K562 (cell line): ENCODE measurements around the gene SETD4. TPM values are rescaled to one million over a fixed set of nuclear protein-coding genes. Genes with fewer than 3 reads are reported as not detected.

ENCODE experiments used
- ATAC-seq: fragments of 200-7000 bp; cut with Tn5 transposase; 3 replicates; pipeline ENCODE4 v1.9.1; 2020; ENCODE audit warnings: moderate library complexity
- BruUV-seq: library from RNA; stranded (reverse); fragments of 400-500 nt; replicated peaks from 2 replicates; lab custom pipeline; 2021; lab: Mats Ljungman, UMichigan
- CTCF ChIA-PET: fragments of 300-600 bp; formaldehyde crosslinking; extraction: SDS; loops from one replicate; lab custom pipeline; 2021; ENCODE audit warnings: low intra/inter-chr PET ratio; lab: Yijun Ruan, JAX
- POLR2A ChIA-PET: fragments of 300-600, 350-650 bp; sonication (Branson Sonifier 250); formaldehyde crosslinking; extraction: SDS; loops from one replicate; lab custom pipeline; 2021; ENCODE audit warnings: antibody characterized with exemption, inconsistent platforms; lab: Yijun Ruan, JAX
- DNase-seq, 4 experiments: peaks; one replicate each; pipeline versions ENCODE4 v3.0.0 to v3.0.0-alpha.2; 2011 to 2018; ENCODE audit warnings: low spot score in 3 of 4, mixed read lengths in 3 of 4; ENCODE audit errors: extremely low read depth in 1 of 4
- FAIRE-seq: peaks from 2 replicates; lab custom pipeline; 2011; peaks lifted over from hg19 to GRCh38; lab: Jason Lieb, UNC
- H2AFZ ChIP-seq: 2 replicates; pipeline ENCODE4 v1.6.0; 2011; ENCODE audit warnings: low read depth, low read length, control low read depth, inconsistent platforms
- H3K27ac ChIP-seq: fragments of 200-600 bp; 3 replicates; pipeline ENCODE4 v1.8.0; 2011; ENCODE audit warnings: low read depth, mild to moderate bottlenecking, control low read depth, inconsistent platforms, low read length, moderate library complexity, mixed read lengths; ENCODE audit errors: extremely low read depth
- H3K27me3 ChIP-seq, 2 experiments: fragments of 300-600 bp in 1 of 2; 2 replicates in 1 of 2; 3 replicates in 1 of 2; pipeline versions ENCODE4 v1.6.0 to v1.8.0; 2011; ENCODE audit warnings: inconsistent platforms in 2 of 2, low read length in 2 of 2, mild to moderate bottlenecking in 1 of 2, mixed read lengths in 1 of 2, moderate library complexity in 1 of 2; ENCODE audit not compliant: control insufficient read depth in 2 of 2, insufficient read depth in 2 of 2
- H3K36me3 ChIP-seq: fragments of 300-600 bp; 3 replicates; pipeline ENCODE4 v1.8.0; 2011; ENCODE audit warnings: mild to moderate bottlenecking, low read length, inconsistent platforms; ENCODE audit not compliant: control insufficient read depth, insufficient read depth
- H3K4me1 ChIP-seq, 2 experiments: fragments of 200-600 bp in 1 of 2; replicated peaks in 1 of 2; 2 replicates in 1 of 2; 3 replicates in 1 of 2; pipeline versions ENCODE4 v1.5.1 to v1.8.0; 2011; ENCODE audit warnings: inconsistent platforms in 2 of 2, low read length in 2 of 2, mild to moderate bottlenecking in 1 of 2, mixed read lengths in 1 of 2, moderate library complexity in 1 of 2; ENCODE audit not compliant: control insufficient read depth in 2 of 2, insufficient read depth in 2 of 2
- H3K4me2 ChIP-seq: 2 replicates; pipeline ENCODE4 v1.6.1; 2011; ENCODE audit warnings: low read length, control low read depth, inconsistent platforms, mixed read lengths; ENCODE audit not compliant: insufficient read depth
- H3K4me3 ChIP-seq: fragments of 200-600 bp; sonication (generic), shearing (Covaris generic); 2 replicates; pipeline ENCODE4 v1.5.1; 2016; ENCODE audit warnings: control low read depth, inconsistent platforms
- H3K79me2 ChIP-seq: fragments of 200-600 bp; 3 replicates; pipeline ENCODE4 v1.8.0; 2011; ENCODE audit warnings: low read length, inconsistent platforms; ENCODE audit not compliant: control insufficient read depth, insufficient read depth
- H3K9ac ChIP-seq, 2 experiments: 2 replicates each; pipeline versions ENCODE4 v1.6.0 to v1.6.1; 2011; ENCODE audit warnings: low read depth in 2 of 2, low read length in 2 of 2, control low read depth in 1 of 2, inconsistent platforms in 1 of 2, mild to moderate bottlenecking in 1 of 2, mixed read lengths in 1 of 2; ENCODE audit not compliant: insufficient read depth in 1 of 2
- H3K9me1 ChIP-seq: one replicate; pipeline ENCODE4 v1.6.0; 2011; ENCODE audit warnings: inconsistent platforms, mild to moderate bottlenecking, low read length, moderate library complexity; ENCODE audit not compliant: control insufficient read depth, insufficient read depth
- H3K9me3 ChIP-seq: replicated peaks from 2 replicates; pipeline ENCODE4 v1.5.1; 2011; ENCODE audit warnings: low read depth, low read length, inconsistent platforms; ENCODE audit not compliant: control insufficient read depth, insufficient read depth
- H4K20me1 ChIP-seq: replicated peaks from 2 replicates; pipeline ENCODE4 v1.6.1; 2011; ENCODE audit warnings: low read length, inconsistent platforms, mixed read lengths; ENCODE audit not compliant: control insufficient read depth, insufficient read depth
- BRD9 ChIP-seq: fragments of 450-650 bp; IDR thresholded peaks from 2 replicates; pipeline ENCODE4 v1.6.1; 2018; ENCODE audit warnings: low read depth; ENCODE audit not compliant: partially characterized antibody
- CEBPG ChIP-seq, 3 experiments: fragments of 200-800 bp in 1 of 3; sonication (Bioruptor generic) in 1 of 3; sonication (generic) in 1 of 3; formaldehyde crosslinking in 1 of 3; IDR thresholded peaks in 2 of 3; conservative IDR thresholded peaks in 1 of 3; 2 replicates each; pipeline versions ENCODE4 v1.6.1 to v1.8.0; 2016 to 2022; ENCODE audit warnings: missing compliant biosample characterization in 2 of 3, missing genetic modification characterization in 2 of 3, mild to moderate bottlenecking in 1 of 3, missing genetic modification reagents in 1 of 3
- FOSL1 ChIP-seq: fragments of 200-800 bp; sonication (Bioruptor generic); conservative IDR thresholded peaks from 2 replicates; pipeline ENCODE4 v1.6.1; 2016; ENCODE audit warnings: missing genetic modification characterization, missing compliant biosample characterization
- GABPB1 ChIP-seq: sonication (generic); formaldehyde crosslinking; IDR thresholded peaks from 2 replicates; pipeline ENCODE4 v1.8.0; 2022; ENCODE audit warnings: mild to moderate bottlenecking, missing genetic modification reagents
- HDAC3 ChIP-seq: fragments of 450-650 bp; IDR thresholded peaks from 2 replicates; pipeline ENCODE4 v1.6.1; 2018; ENCODE audit warnings: borderline replicate concordance, mild to moderate bottlenecking, moderate library complexity; ENCODE audit not compliant: partially characterized antibody
- KLF6 ChIP-seq: fragments of 250-450 bp; sonication (Bioruptor Pico); IDR thresholded peaks from 2 replicates; pipeline ENCODE4 v1.4.0; 2020; ENCODE audit warnings: mild to moderate bottlenecking, moderate library complexity, borderline replicate concordance
- RCOR1 ChIP-seq, 2 experiments: IDR thresholded peaks; 2 replicates each; pipeline ENCODE4 v1.6.1; 2012; ENCODE audit warnings: low read depth in 2 of 2, low read length in 2 of 2, borderline replicate concordance in 1 of 2, improper control_type of control experiment in 1 of 2
- SIN3A ChIP-seq, 2 experiments: fragments of 150-350 bp in 1 of 2; IDR thresholded peaks; 2 replicates each; pipeline ENCODE4 v1.6.1; 2011 to 2016; ENCODE audit warnings: borderline replicate concordance in 2 of 2, low read depth in 2 of 2, low read length in 2 of 2, mild to moderate bottlenecking in 2 of 2, moderate library complexity in 2 of 2; ENCODE audit not compliant: control insufficient read depth in 1 of 2
- SRSF3 ChIP-seq: fragments of 200-400 bp; formaldehyde crosslinking; IDR thresholded peaks from 2 replicates; pipeline ENCODE4 v1.6.1; 2016; ENCODE audit warnings: mild to moderate bottlenecking, low read length, moderate library complexity; ENCODE audit not compliant: insufficient read depth
- XRCC3 ChIP-seq: fragments of 450-650 bp; IDR thresholded peaks from 2 replicates; pipeline ENCODE4 v1.6.1; 2017; ENCODE audit warnings: mild to moderate bottlenecking, moderate library complexity
- ZBTB7A ChIP-seq: IDR thresholded peaks from 2 replicates; pipeline ENCODE4 v1.6.1; 2011; ENCODE audit warnings: low read depth, mild to moderate bottlenecking, low read length, moderate library complexity, borderline replicate concordance; ENCODE audit not compliant: control insufficient read depth
- ZNF140 ChIP-seq: fragments of 250-450 bp; sonication (Bioruptor Pico); IDR thresholded peaks from 2 replicates; pipeline ENCODE4 v1.8.0; 2021; ENCODE audit warnings: moderate library complexity, mild to moderate bottlenecking, inconsistent platforms
- ZNF644 ChIP-seq: fragments of 200-800 bp; sonication (Bioruptor generic); IDR thresholded peaks from 2 replicates; pipeline ENCODE4 v1.6.1; 2016; ENCODE audit warnings: low read depth, missing genetic modification characterization, missing compliant biosample characterization
- WGBS: fragments of 100-300 bp; shearing (Covaris generic); methylation state at CpG from one replicate; pipeline ENCODE4 v1.1.6; 2016; ENCODE audit warnings: low coverage, mixed read lengths; ENCODE audit not compliant: insufficient coverage; ENCODE audit errors: missing lambda C conversion rate; 5-methylcytosine and 5-hydroxymethylcytosine counted together
- in situ Hi-C: fragments of 300-500 bp; cut with MboI; formaldehyde crosslinking; loops from 4 replicates; pipeline ENCODE4 v1.15.0; 2018; ENCODE audit warnings: inconsistent platforms, mixed read lengths
- intact Hi-C: fragments of 100-400 bp; cut with micrococcal nuclease; formaldehyde crosslinking; loops from 2 replicates; pipeline ENCODE4 v1.14.2; 2022
- polyA plus RNA-seq, 8 experiments: library from polyadenylated mRNA; depleted of rRNA in 4 of 8; stranded (reverse) in 5 of 8; unstranded in 3 of 8; fragments of >200 nt; fragmentation: Nextera tagmentation in 2 of 8; fragmentation: Illumina TruSeq in 1 of 8; extraction: Ambion mirVana in 2 of 8; extraction: Trizol in 1 of 8; gene quantifications; 2 replicates each; pipeline versions ENCODE4 v1.2.1 to v1.2.3, GENCODE V29; 2011 to 2014; ENCODE audit warnings: inconsistent platforms in 1 of 8, missing spikeins in 1 of 8
- total RNA-seq, 7 experiments: library from RNA; depleted of rRNA in 6 of 7; stranded (reverse); fragments of >200 nt in 6 of 7; fragmentation: Illumina TruSeq in 2 of 7; extraction: Trizol in 2 of 7; gene quantifications; 2 replicates each; pipeline versions ENCODE4 v1.2.1 to v1.2.3, GENCODE V29; 2011 to 2021; ENCODE audit warnings: low replicate concordance in 1 of 7

The SETD4 gene
- total and polyA plus RNA-seq, 9 of the 15 experiments (the other 6 are each of a cell fraction or from before 2014, with no cell fraction given) = 16.1 to 51.3 (median 25.7) TPM

- Histone ChIP-seq H3K36me3 (no peaks in the 10 kb centered on the region), H2AFZ (no peak overlapping the region), H3K4me3 (no peak overlapping the region), H3K4me1 (no peaks in the 10 kb centered on the region), H4K20me1 (no peaks in the 10 kb centered on the region), H3K4me2 (no peak overlapping the region), H3K79me2 (no peaks in the 10 kb centered on the region), H3K9me3 (no peaks in the 10 kb centered on the region), H3K9me1 (no peaks in the 10 kb centered on the region), H3K27ac (no peak overlapping the region), H3K27me3 (peaks cover 32 to 37% of the 10 kb centered on the region in 2 experiments), H3K9ac (no peak overlapping the region)
- in situ Hi-C loops = no loop called here
- TF ChIP-seq XRCC3 = no peak
- no peak for TF ChIP-seq GABPB1 (CRISPR knock-in tag)
- no peak for TF ChIP-seq FOSL1 (tag)
- TF ChIP-seq KLF6 (CRISPR knock-in tag) = no peak
- no peak for TF ChIP-seq CEBPG (CRISPR knock-in tag; IDR thresholded peaks at IDR 0.05)
- no peak for TF ChIP-seq CEBPG (tag; conservative IDR thresholded peaks at IDR 0.05 in 1 of 2, IDR thresholded peaks at IDR 0.05 in 1 of 2)
- TF ChIP-seq RCOR1 (IDR thresholded peaks at IDR 0.05; ENCODE audit: borderline replicate concordance in 1 of 2, low read depth in 2 of 2, low read length in 2 of 2) = no peak
- no peak for TF ChIP-seq BRD9
- no peak for TF ChIP-seq ZBTB7A
- TF ChIP-seq SRSF3 = no peak
- TF ChIP-seq ZNF140 (CRISPR knock-in tag) = no peak
- TF ChIP-seq HDAC3 = no peak
- TF ChIP-seq SIN3A (IDR thresholded peaks at IDR 0.05; ENCODE audit: borderline replicate concordance in 2 of 2, control insufficient read depth in 1 of 2, low read depth in 2 of 2, low read length in 2 of 2) = no peak
- no peak for TF ChIP-seq ZNF644 (tag)
- BruUV-seq = no TSS peak
- intact Hi-C loops = loop anchor here (10.0 kb wide), 1 partner anchor 178 kb away; no protein-coding TSS in a partner anchor
- WGBS = 1% methylated on average over 6 of the region's 6 CpGs
- FAIRE-seq (no peak), DNase-seq (no peak), ATAC-seq (no peak)
- ChIA-PET POLR2A (interaction anchor here (0.6 kb wide), 1 partner anchor 67 kb away, joined by 3 read pairs; no protein-coding TSS in a partner anchor), CTCF (interaction anchor here (0.5 kb wide), 1 partner anchor 370 kb away, joined by 3 read pairs; no protein-coding TSS in a partner anchor)
Measured at GRCh38 chr21:36022427-36023091, 37.8 kb downstream of the SETD4 start.
